ENCODE measurements around the gene TLR7.

- TF ChIP-seq CTCF (IDR thresholded peaks at IDR 0.05) (no peak), POLR2AphosphoS5 (IDR thresholded peaks at IDR 0.05) (no peak), EP300 (IDR thresholded peaks at IDR 0.05) (no peak)
Measured at GRCh38 chrX:12917753-12918152, 50.9 kb downstream of the TLR7 start.

Data from gastroesophageal sphincter (tissue), 3 donors.